Measurements from ENCODE around the gene HSPA1A. TPM values are rescaled to one million over a fixed set of nuclear protein-coding genes. Genes with fewer than 3 reads are reported as not detected.

The HSPA1A gene
- total RNA-seq, 1 experiment from 2014 or later: 169 TPM

DNA sequence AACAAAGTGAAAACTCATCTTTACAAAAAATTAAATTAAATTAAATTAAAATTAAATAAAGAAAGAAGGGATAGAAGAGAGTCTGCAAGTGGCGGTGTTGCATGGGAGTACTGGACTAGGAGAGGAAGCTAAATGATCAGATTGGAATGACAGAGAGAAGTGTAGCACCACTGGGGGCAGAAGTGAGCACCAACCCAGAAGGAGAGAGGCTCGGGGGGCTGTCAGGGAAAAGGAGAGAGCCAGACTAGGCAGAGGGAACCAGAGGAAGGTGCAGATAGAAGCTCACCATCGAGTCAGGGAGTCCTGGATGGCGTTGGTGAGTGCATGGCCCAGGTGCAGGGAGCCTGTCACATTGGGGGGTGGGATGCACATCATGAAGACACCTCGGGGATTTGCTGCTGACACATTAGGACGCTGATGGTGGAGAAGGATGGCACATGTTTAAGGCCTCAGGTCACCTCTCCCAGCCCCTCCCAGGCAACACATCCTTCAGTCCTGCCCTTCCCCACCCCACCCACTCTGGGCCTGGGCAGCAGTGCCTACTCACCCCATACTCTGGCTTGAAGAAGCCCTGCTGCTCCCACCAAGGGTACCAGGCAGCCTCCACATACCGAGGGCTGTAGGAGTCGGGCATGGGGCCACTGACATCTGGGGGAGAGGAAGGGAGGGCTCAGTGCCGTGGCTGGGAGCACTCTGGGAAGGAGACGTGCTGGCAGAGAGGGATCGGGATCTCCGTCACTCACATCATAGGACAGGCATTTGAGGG lies 23.8 kb upstream of the HSPA1A start:
- H3K4me3 ChIP-seq (ENCODE audit: low read depth in 2 of 2, low read length in 2 of 2): no peak overlapping the region
- TF ChIP-seq, protein P1, sequence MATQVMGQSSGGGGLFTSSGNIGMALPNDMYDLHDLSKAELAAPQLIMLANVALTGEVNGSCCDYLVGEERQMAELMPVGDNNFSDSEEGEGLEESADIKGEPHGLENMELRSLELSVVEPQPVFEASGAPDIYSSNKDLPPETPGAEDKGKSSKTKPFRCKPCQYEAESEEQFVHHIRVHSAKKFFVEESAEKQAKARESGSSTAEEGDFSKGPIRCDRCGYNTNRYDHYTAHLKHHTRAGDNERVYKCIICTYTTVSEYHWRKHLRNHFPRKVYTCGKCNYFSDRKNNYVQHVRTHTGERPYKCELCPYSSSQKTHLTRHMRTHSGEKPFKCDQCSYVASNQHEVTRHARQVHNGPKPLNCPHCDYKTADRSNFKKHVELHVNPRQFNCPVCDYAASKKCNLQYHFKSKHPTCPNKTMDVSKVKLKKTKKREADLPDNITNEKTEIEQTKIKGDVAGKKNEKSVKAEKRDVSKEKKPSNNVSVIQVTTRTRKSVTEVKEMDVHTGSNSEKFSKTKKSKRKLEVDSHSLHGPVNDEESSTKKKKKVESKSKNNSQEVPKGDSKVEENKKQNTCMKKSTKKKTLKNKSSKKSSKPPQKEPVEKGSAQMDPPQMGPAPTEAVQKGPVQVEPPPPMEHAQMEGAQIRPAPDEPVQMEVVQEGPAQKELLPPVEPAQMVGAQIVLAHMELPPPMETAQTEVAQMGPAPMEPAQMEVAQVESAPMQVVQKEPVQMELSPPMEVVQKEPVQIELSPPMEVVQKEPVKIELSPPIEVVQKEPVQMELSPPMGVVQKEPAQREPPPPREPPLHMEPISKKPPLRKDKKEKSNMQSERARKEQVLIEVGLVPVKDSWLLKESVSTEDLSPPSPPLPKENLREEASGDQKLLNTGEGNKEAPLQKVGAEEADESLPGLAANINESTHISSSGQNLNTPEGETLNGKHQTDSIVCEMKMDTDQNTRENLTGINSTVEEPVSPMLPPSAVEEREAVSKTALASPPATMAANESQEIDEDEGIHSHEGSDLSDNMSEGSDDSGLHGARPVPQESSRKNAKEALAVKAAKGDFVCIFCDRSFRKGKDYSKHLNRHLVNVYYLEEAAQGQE (IDR thresholded peaks at IDR 0.05; ENCODE audit: insufficient read depth in 1 of 2, low read depth in 2 of 2, low read length in 1 of 2): no peak
- TF ChIP-seq POLR2AphosphoS5 (IDR thresholded peaks at IDR 0.05; ENCODE audit: low read depth, low read length): no peak
- TF ChIP-seq, protein P2, sequence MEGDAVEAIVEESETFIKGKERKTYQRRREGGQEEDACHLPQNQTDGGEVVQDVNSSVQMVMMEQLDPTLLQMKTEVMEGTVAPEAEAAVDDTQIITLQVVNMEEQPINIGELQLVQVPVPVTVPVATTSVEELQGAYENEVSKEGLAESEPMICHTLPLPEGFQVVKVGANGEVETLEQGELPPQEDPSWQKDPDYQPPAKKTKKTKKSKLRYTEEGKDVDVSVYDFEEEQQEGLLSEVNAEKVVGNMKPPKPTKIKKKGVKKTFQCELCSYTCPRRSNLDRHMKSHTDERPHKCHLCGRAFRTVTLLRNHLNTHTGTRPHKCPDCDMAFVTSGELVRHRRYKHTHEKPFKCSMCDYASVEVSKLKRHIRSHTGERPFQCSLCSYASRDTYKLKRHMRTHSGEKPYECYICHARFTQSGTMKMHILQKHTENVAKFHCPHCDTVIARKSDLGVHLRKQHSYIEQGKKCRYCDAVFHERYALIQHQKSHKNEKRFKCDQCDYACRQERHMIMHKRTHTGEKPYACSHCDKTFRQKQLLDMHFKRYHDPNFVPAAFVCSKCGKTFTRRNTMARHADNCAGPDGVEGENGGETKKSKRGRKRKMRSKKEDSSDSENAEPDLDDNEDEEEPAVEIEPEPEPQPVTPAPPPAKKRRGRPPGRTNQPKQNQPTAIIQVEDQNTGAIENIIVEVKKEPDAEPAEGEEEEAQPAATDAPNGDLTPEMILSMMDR (IDR thresholded peaks at IDR 0.05): peak; percentile 89
- DNase-seq (ENCODE audit: low read depth, low spot score) (no peak), ATAC-seq (peak; percentile 52)
- no TSS peak for BruUV-seq (replicated peaks)
- peak overlapping the region; percentile 99; the same call in 1 of the 2 replicates for H3K27ac ChIP-seq (ENCODE audit: low read length)
- intact Hi-C loops (cut with micrococcal nuclease; ENCODE audit: unreplicated experiment) (no loop called here), in situ Hi-C loops (cut with HindIII; ENCODE audit: low pct_unique_long_range_greater_than_20kb, low sequenced_read_pairs) (no loop called here)
- ChIA-PET POLR2A (interaction anchor here (0.7 kb wide), 1 partner anchor 14 kb away, joined by 4 read pairs; no protein-coding TSS in a partner anchor), CTCF (interaction anchor here (0.5 to 1.5 kb wide), 6 partner anchors 14 to 1265 kb away, joined by 3 to 6 read pairs (median 3); partner anchors contain the start of genes LSM2 and VWA7)
- H3K4me1 ChIP-seq (ENCODE audit: control insufficient read depth, insufficient read depth, low read length): peaks cover 21% of the 10 kb centered on the region
- H3K9me3 ChIP-seq (ENCODE audit: control insufficient read depth, insufficient read depth, low read depth, low read length): no peaks in the 10 kb centered on the region
- no peaks in the 10 kb centered on the region for H3K27me3 ChIP-seq (ENCODE audit: control insufficient read depth, insufficient read depth, low read length)
- H3K36me3 ChIP-seq (ENCODE audit: control insufficient read depth, insufficient read depth, low read length): peaks cover 14% of the 10 kb centered on the region

DNA sequence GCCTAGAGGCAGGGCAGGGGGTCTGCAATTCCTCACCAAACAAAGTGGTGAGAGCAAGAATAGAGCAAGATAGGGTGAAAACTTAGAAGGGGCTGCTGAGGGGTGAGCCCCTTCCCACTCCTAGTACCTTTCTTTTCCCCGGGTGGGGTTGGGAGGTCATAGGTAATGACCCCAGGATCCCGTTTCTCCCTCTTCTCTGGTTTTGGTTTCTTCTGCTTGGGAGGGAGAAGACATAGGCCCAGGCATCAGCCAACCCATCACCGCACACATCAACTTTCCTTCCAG lies 23.3 kb upstream of the HSPA1A start:
- peaks cover 14% of the 10 kb centered on the region for H3K36me3 ChIP-seq (ENCODE audit: control insufficient read depth, insufficient read depth, low read length)
- ChIA-PET CTCF (interaction anchor here (0.5 to 1.5 kb wide), 2 partner anchors 15 to 17 kb away, joined by 3 to 5 read pairs; partner anchors contain the start of gene LSM2), POLR2A (no interaction called here)
- H3K27ac ChIP-seq (ENCODE audit: low read length): peak overlapping the region; percentile 99
- in situ Hi-C loops (cut with HindIII; ENCODE audit: low pct_unique_long_range_greater_than_20kb, low sequenced_read_pairs) (no loop called here), intact Hi-C loops (cut with micrococcal nuclease; ENCODE audit: unreplicated experiment) (no loop called here)
- H3K27me3 ChIP-seq (ENCODE audit: control insufficient read depth, insufficient read depth, low read length): no peaks in the 10 kb centered on the region
- peaks cover 21% of the 10 kb centered on the region for H3K4me1 ChIP-seq (ENCODE audit: control insufficient read depth, insufficient read depth, low read length)
- no peaks in the 10 kb centered on the region for H3K9me3 ChIP-seq (ENCODE audit: control insufficient read depth, insufficient read depth, low read depth, low read length)
- no TSS peak for BruUV-seq (replicated peaks)
- TF ChIP-seq, protein P1 (IDR thresholded peaks at IDR 0.05; ENCODE audit: insufficient read depth in 1 of 2, low read depth in 2 of 2, low read length in 1 of 2): no peak
- TF ChIP-seq POLR2AphosphoS5 (IDR thresholded peaks at IDR 0.05; ENCODE audit: low read depth, low read length) (no peak), TCF7L2 (IDR thresholded peaks at IDR 0.05; ENCODE audit: low read depth, low read length) (no peak), SIN3A (IDR thresholded peaks at IDR 0.05; ENCODE audit: borderline replicate concordance, insufficient read depth, low read depth, low read length) (no peak)
- TF ChIP-seq, protein P2 (IDR thresholded peaks at IDR 0.05): no peak
- 0 out of 4 replicates have a peak overlapping the region, but pooled peaks of 1 of the 2 experiments have one; percentile 99 for H3K4me3 ChIP-seq (ENCODE audit: low read depth in 2 of 2, low read length in 2 of 2)
- no peak for DNase-seq (ENCODE audit: low read depth, low spot score)
- no peak for ATAC-seq
